ENCODE results near the gene GABPB1. TPM values are rescaled to one million over a fixed set of nuclear protein-coding genes. Genes with fewer than 3 reads are reported as not detected.

The GABPB1 gene
- total and polyA plus RNA-seq, 8 donors: 4.1 to 94.6 (median 9.5) TPM

GRCh38 chr15:50287324-50288116, 67.5 kb downstream of the GABPB1 start:
- intact Hi-C loops (cut with DNase I; ENCODE audit: low total_unique reads): no loop called here
- no peak for DNase-seq
- H3K4me3 ChIP-seq: no peak overlapping the region
- H3K27ac ChIP-seq: no peak overlapping the region
- no peaks in the 10 kb centered on the region for H3K9me3 ChIP-seq
- H3K36me3 ChIP-seq: peaks cover 0 to 67% (median 55%) of the 10 kb centered on the region in 4 donors
- TF ChIP-seq POLR2AphosphoS5 (IDR thresholded peaks at IDR 0.05) (no peak), POLR2A (IDR thresholded peaks at IDR 0.05) (no peak), CTCF (IDR thresholded peaks at IDR 0.05) (no peak), EP300 (IDR thresholded peaks at IDR 0.05) (no peak)
- no peaks in the 10 kb centered on the region for H3K27me3 ChIP-seq
- H3K4me1 ChIP-seq: no peaks in the 10 kb centered on the region
- WGBS, 5 donors: 94 to 97% (median 95%) methylated on average over 6 of the region's 6 CpGs

GRCh38 chr15:50281427-50281826, 73.6 kb downstream of the GABPB1 start:
- Histone ChIP-seq H3K27ac (no peak overlapping the region), H3K9me3 (no peaks in the 10 kb centered on the region), H3K27me3 (no peaks in the 10 kb centered on the region), H3K4me1 (no peaks in the 10 kb centered on the region), H3K36me3 (peaks cover 2 to 37% (median 32%) of the 10 kb centered on the region in 4 donors), H3K4me3 (no peak overlapping the region)
- intact Hi-C loops (cut with DNase I; ENCODE audit: low total_unique reads): no loop called here
- no peak for DNase-seq
- WGBS, 5 donors: 73 to 95% (median 80%) methylated on average over 3 to 5 of the region's 5 CpGs
- TF ChIP-seq EP300 (IDR thresholded peaks at IDR 0.05) (no peak), CTCF (IDR thresholded peaks at IDR 0.05) (no peak), POLR2AphosphoS5 (IDR thresholded peaks at IDR 0.05) (no peak), POLR2A (IDR thresholded peaks at IDR 0.05) (no peak)

- Histone ChIP-seq H3K9me3 (no peaks in the 10 kb centered on the region), H3K4me1 (no peaks in the 10 kb centered on the region), H3K27me3 (no peaks in the 10 kb centered on the region), H3K4me3 (no peak overlapping the region), H3K36me3 (peaks cover 2 to 28% (median 23%) of the 10 kb centered on the region in 4 donors), H3K27ac (no peak overlapping the region)
- DNase-seq: no peak
- WGBS, 5 donors: 90 to 99% (median 97%) methylated on average over 3 of the region's 3 CpGs
- TF ChIP-seq CTCF (IDR thresholded peaks at IDR 0.05) (no peak), POLR2A (IDR thresholded peaks at IDR 0.05) (no peak), POLR2AphosphoS5 (IDR thresholded peaks at IDR 0.05) (no peak), EP300 (IDR thresholded peaks at IDR 0.05) (no peak)
- intact Hi-C loops (cut with DNase I; ENCODE audit: low total_unique reads): no loop called here
Observed at GRCh38 chr15:50280271-50280670, 74.7 kb downstream of the GABPB1 start.

GRCh38 chr15:50278496-50278895, 76.5 kb downstream of the GABPB1 start:
- peak overlapping the region in 1 of 5 donors; percentile 7 for H3K27ac ChIP-seq
- intact Hi-C loops (cut with DNase I; ENCODE audit: low total_unique reads): no loop called here
- no peaks in the 10 kb centered on the region for H3K27me3 ChIP-seq
- H3K36me3 ChIP-seq: peaks cover 2 to 15% (median 12%) of the 10 kb centered on the region in 4 donors
- TF ChIP-seq POLR2AphosphoS5 (IDR thresholded peaks at IDR 0.05): no peak
- no peak for TF ChIP-seq EP300 (IDR thresholded peaks at IDR 0.05)
- no peak for TF ChIP-seq CTCF (IDR thresholded peaks at IDR 0.05)
- no peak for TF ChIP-seq POLR2A (IDR thresholded peaks at IDR 0.05)
- WGBS, 5 donors: 74 to 94% (median 85%) methylated on average over 4 of the region's 4 CpGs
- H3K4me1 ChIP-seq: no peaks in the 10 kb centered on the region
- no peak overlapping the region for H3K4me3 ChIP-seq
- DNase-seq: no peak
- H3K9me3 ChIP-seq: no peaks in the 10 kb centered on the region

Measured in stomach (tissue), 9 donors.